Ishikawa (cell line): ENCODE results near the gene NELL1.

Experiments used
- CEBPB ChIP-seq: IDR thresholded peaks from 2 replicates; pipeline ENCODE4 v1.6.1; 2012
- CREB1 ChIP-seq: IDR thresholded peaks from 2 replicates; pipeline ENCODE4 v1.6.1; 2012; ENCODE audit warnings: low read depth
- EGR1 ChIP-seq: IDR thresholded peaks from 2 replicates; pipeline ENCODE4 v1.6.1; 2012
- EP300 ChIP-seq: IDR thresholded peaks from 2 replicates; pipeline ENCODE4 v1.6.1; 2012; ENCODE audit warnings: borderline replicate concordance
- FOXM1 ChIP-seq: IDR thresholded peaks from 2 replicates; pipeline ENCODE4 v1.6.1; 2012; ENCODE audit warnings: low read depth, borderline replicate concordance
- NFIC ChIP-seq: IDR thresholded peaks from 2 replicates; pipeline ENCODE4 v1.6.1; 2012
- RAD21 ChIP-seq: IDR thresholded peaks from 2 replicates; pipeline ENCODE4 v1.6.1; 2012; ENCODE audit warnings: low read depth
- TAF1 ChIP-seq: IDR thresholded peaks from 2 replicates; pipeline ENCODE4 v1.6.1; 2012; ENCODE audit warnings: low read depth, mild to moderate bottlenecking
- TCF12 ChIP-seq: IDR thresholded peaks from 2 replicates; pipeline ENCODE4 v1.6.1; 2012; ENCODE audit warnings: low read depth
- TEAD4 ChIP-seq: IDR thresholded peaks from 2 replicates; pipeline ENCODE4 v1.6.1; 2012
- YY1 ChIP-seq: IDR thresholded peaks from 2 replicates; pipeline ENCODE4 v1.6.1; 2012; ENCODE audit warnings: low read depth
- ZBTB7A ChIP-seq: IDR thresholded peaks from 2 replicates; pipeline ENCODE4 v1.6.1; 2012; ENCODE audit warnings: low read depth
- TF ChIP-seq, protein P1 (sequence below): IDR thresholded peaks from 2 replicates; pipeline ENCODE4 v1.6.1; 2012
- TF ChIP-seq, protein P2 (sequence below): IDR thresholded peaks from 2 replicates; pipeline ENCODE4 v1.6.1; 2012; ENCODE audit warnings: low read depth, mild to moderate bottlenecking
- TF ChIP-seq, protein P3 (sequence below): IDR thresholded peaks from 2 replicates; pipeline ENCODE4 v1.6.1; 2012

The NELL1 gene

DNA sequence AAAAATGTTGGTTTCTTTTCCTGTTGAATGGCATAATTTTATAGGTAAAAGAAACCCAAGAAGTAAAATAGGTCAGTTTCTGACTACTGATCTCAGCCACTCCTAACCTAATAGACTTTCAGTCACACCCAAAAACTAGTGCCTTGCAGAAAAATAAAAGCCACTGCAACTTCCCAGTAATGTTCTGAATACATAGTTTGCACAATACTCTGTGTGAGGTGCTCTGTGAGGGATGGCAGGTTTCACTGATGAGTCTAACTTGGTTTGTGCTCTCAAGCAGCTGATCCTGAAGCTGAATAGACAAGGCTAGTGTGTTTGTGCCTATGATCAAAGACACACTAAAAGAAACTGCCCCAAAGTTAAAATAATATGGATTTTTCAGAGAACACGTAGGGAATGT, 758.3 kb downstream of the NELL1 start:
- TF ChIP-seq EP300, result no peak
- TF ChIP-seq, protein P1, sequence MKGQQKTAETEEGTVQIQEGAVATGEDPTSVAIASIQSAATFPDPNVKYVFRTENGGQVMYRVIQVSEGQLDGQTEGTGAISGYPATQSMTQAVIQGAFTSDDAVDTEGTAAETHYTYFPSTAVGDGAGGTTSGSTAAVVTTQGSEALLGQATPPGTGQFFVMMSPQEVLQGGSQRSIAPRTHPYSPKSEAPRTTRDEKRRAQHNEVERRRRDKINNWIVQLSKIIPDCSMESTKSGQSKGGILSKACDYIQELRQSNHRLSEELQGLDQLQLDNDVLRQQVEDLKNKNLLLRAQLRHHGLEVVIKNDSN, result no peak
- no peak for TF ChIP-seq CREB1
- TF ChIP-seq TEAD4, result no peak
- TF ChIP-seq TAF1, result no peak
- TF ChIP-seq ZBTB7A, result no peak
- no peak for TF ChIP-seq EGR1
- no peak for TF ChIP-seq NFIC
- TF ChIP-seq FOXM1, result no peak
- TF ChIP-seq CEBPB, result no peak
- no peak for TF ChIP-seq RAD21
- TF ChIP-seq, protein P2, sequence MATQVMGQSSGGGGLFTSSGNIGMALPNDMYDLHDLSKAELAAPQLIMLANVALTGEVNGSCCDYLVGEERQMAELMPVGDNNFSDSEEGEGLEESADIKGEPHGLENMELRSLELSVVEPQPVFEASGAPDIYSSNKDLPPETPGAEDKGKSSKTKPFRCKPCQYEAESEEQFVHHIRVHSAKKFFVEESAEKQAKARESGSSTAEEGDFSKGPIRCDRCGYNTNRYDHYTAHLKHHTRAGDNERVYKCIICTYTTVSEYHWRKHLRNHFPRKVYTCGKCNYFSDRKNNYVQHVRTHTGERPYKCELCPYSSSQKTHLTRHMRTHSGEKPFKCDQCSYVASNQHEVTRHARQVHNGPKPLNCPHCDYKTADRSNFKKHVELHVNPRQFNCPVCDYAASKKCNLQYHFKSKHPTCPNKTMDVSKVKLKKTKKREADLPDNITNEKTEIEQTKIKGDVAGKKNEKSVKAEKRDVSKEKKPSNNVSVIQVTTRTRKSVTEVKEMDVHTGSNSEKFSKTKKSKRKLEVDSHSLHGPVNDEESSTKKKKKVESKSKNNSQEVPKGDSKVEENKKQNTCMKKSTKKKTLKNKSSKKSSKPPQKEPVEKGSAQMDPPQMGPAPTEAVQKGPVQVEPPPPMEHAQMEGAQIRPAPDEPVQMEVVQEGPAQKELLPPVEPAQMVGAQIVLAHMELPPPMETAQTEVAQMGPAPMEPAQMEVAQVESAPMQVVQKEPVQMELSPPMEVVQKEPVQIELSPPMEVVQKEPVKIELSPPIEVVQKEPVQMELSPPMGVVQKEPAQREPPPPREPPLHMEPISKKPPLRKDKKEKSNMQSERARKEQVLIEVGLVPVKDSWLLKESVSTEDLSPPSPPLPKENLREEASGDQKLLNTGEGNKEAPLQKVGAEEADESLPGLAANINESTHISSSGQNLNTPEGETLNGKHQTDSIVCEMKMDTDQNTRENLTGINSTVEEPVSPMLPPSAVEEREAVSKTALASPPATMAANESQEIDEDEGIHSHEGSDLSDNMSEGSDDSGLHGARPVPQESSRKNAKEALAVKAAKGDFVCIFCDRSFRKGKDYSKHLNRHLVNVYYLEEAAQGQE, result no peak
- TF ChIP-seq, protein P3, sequence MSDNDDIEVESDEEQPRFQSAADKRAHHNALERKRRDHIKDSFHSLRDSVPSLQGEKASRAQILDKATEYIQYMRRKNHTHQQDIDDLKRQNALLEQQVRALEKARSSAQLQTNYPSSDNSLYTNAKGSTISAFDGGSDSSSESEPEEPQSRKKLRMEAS, result no peak
- no peak for TF ChIP-seq TCF12
- no peak for TF ChIP-seq YY1

DNA sequence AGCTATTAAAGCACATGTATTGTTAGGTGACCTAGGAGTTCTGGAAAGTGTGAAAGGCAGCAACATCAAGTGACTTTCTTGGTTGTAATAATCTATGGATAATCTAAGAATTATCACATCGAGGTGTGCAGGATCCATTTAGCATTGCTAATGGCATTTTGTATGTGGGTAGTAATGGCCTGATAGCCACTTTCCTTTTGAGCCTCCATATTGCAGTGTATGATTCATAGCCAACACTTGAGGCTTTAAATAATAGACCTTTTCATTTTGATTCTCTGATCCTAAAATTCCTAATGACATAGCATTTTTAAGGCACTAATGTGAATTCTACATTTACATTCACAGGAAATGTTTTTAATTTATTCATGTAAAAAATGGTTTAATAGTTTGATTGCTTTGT, 759.4 kb downstream of the NELL1 start:
- TF ChIP-seq EP300 (no peak), CREB1 (no peak), TEAD4 (no peak), NFIC (no peak), CEBPB (no peak), TCF12 (no peak), TAF1 (no peak), ZBTB7A (no peak), EGR1 (no peak), YY1 (no peak)
- TF ChIP-seq, protein P3, result no peak
- TF ChIP-seq, protein P1, result no peak

DNA sequence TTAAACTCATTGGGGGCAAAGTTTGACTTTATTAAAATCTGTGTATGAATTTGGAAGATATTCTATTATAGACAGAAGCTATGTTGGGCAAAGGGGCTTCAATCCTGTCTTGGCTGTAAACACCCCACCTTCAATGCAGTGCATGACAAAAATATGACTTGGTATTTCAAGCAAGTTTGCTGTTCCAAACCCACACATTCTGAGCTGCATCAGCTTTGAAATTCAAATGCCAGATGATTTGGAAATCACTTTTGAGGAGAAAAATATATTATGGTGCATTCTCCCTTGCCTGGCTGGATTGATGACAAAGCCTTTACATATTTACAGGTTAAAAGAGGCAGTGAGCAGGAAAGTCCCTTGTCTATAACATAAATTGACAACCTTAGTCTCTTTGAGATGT, 760.0 kb downstream of the NELL1 start:
- TF ChIP-seq TEAD4 (no peak), EGR1 (no peak), RAD21 (no peak), TAF1 (no peak), YY1 (no peak), CREB1 (no peak), NFIC (no peak)
- TF ChIP-seq, protein P1, result no peak

DNA sequence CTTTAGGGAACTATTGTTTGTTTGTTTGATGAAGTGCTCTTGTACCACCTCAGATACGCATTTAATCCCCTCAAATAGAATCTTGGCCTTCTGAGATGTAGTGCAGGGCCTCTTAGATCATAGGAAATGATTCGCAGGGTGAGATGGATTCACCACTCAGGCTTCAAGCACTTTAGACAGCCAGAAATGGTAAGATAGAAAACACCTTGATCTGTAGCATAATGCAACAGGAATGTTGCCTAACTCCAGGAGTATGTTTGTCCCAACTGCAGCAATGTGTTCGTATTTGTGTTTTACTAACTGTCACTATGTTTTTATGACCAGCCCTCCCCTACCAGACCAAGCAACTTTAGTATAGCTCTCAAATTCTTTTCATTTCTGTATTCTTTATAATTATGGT, 761.2 kb downstream of the NELL1 start:
- TF ChIP-seq CREB1 (no peak), NFIC (no peak), FOXM1 (no peak), TAF1 (no peak), TCF12 (no peak), CEBPB (no peak), YY1 (no peak), TEAD4 (no peak)
- TF ChIP-seq, protein P2, result no peak

DNA sequence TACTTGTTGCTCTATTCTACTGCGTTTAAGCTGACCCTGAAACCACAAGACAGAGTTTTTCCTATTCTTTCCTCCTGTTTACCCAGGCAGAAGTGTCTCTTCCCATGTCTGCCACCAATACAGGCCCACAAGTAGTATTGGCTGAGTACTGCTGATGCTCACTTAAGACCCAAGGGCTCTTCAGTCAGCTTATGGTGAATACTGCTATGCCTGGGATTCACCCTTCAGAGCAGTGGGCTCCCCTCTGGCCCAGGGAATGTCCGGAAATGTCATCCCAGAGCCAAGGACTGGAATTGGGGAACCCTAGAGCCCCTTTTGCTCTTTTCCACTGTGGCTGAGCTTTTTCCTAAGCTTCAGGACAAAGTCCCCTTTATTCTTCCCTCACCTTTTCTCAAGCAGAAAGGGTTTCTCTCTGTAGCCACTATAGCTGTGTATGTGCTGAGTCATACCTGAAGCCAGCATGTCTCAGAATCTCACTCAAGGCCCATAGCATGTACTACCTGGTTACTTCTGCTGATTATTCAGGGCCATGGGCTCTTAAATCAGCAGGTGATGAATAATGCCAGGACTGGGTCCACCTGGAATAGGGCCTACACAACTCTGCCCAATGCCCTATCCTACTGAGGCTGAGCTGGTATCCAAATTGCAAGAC, 777.7 kb downstream of the NELL1 start:
- TF ChIP-seq FOXM1, result no peak

DNA sequence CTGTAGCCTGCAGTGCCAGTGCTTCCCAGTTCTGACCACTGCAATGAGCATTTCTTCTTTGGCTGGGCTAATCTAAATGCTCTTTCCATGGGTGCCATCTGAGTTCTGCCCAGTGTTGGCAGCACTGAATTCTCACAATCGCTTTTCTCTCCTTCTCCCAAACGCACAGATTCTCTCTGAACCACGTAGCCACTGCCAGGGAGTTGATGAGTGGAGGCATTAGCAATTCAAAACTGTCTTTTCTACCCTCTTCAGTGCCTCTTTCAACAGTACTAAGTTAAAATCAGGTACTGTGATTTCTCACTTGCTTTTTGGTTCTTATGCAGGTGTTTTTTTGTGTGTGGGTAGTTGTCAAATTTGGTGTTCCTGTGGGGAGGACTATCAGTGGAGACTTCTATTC, 778.5 kb downstream of the NELL1 start:
- TF ChIP-seq TAF1 (no peak), TEAD4 (no peak), RAD21 (no peak), CEBPB (no peak), NFIC (no peak), EP300 (no peak), TCF12 (no peak), FOXM1 (no peak), CREB1 (no peak), ZBTB7A (no peak)
- TF ChIP-seq, protein P1, result no peak
- TF ChIP-seq, protein P2, result no peak
